Caco-2 (cell line): ENCODE measurements around the gene KRT16. TPM values are rescaled to one million over a fixed set of nuclear protein-coding genes. Genes with fewer than 3 reads are reported as not detected.

ENCODE experiments used
- BruUV-seq: library from RNA; stranded (reverse); fragments of 400-500 nt; replicated peaks from 2 replicates; lab custom pipeline; 2021; lab: Mats Ljungman, UMichigan
- CTCF ChIA-PET: fragments of 300-600 bp; sonication (Branson Sonifier 250); formaldehyde crosslinking; loops from one replicate; lab custom pipeline; 2022; ENCODE audit warnings: antibody characterized with exemption; lab: Charles Lee
- POLR2A ChIA-PET: fragments of 300-600 bp; sonication (Branson Sonifier 250); formaldehyde crosslinking; loops from one replicate; lab custom pipeline; 2022; ENCODE audit warnings: antibody characterized with exemption; lab: Charles Lee
- DNase-seq, 2 experiments: peaks; one replicate each; pipeline versions ENCODE4 v3.0.0 to v3.0.0-alpha.2; 2020 to 2022
- H3K27me3 ChIP-seq: replicated peaks from 2 replicates; pipeline ENCODE4 v1.6.0; 2011; ENCODE audit warnings: low read length; ENCODE audit not compliant: control insufficient read depth, insufficient read depth
- H3K36me3 ChIP-seq: 2 replicates; pipeline ENCODE4 v1.5.1; 2011; ENCODE audit warnings: low read length; ENCODE audit not compliant: control insufficient read depth, insufficient read depth
- H3K4me1 ChIP-seq: fragments of 250-450 bp; sonication (Bioruptor Pico); 2 replicates; pipeline ENCODE4 v1.5.1; 2020; ENCODE audit warnings: mild to moderate bottlenecking
- H3K4me3 ChIP-seq: 2 replicates; pipeline ENCODE4 v1.5.1; 2011; ENCODE audit warnings: low read depth, mild to moderate bottlenecking, control low read depth, low read length
- H3K9me3 ChIP-seq: fragments of 250-450 bp; sonication (Bioruptor Pico); 2 replicates; pipeline ENCODE4 v1.5.1; 2020; ENCODE audit warnings: mild to moderate bottlenecking, moderate library complexity
- H3K27ac Mint-ChIP-seq: one replicate; pipeline ENCODE4 v1.8.0; 2022; ENCODE audit warnings: mixed read lengths; ENCODE audit not compliant: unreplicated experiment
- H3K27me3 Mint-ChIP-seq: one replicate; pipeline ENCODE4 v1.8.0; 2022; ENCODE audit warnings: mixed read lengths; ENCODE audit not compliant: insufficient read depth, unreplicated experiment
- H3K36me3 Mint-ChIP-seq: one replicate; pipeline ENCODE4 v1.8.0; 2022; ENCODE audit warnings: mild to moderate bottlenecking, mixed read lengths; ENCODE audit not compliant: insufficient read depth, unreplicated experiment
- H3K4me1 Mint-ChIP-seq: one replicate; pipeline ENCODE4 v1.8.0; 2022; ENCODE audit warnings: low read depth, mixed read lengths; ENCODE audit not compliant: unreplicated experiment
- H3K4me3 Mint-ChIP-seq: one replicate; pipeline ENCODE4 v1.8.0; 2022; ENCODE audit warnings: mild to moderate bottlenecking, moderate library complexity, mixed read lengths; ENCODE audit not compliant: unreplicated experiment
- H3K9me3 Mint-ChIP-seq: one replicate; pipeline ENCODE4 v1.8.0; 2022; ENCODE audit warnings: mixed read lengths; ENCODE audit not compliant: unreplicated experiment
- intact Hi-C: fragments of 100-400 bp; cut with micrococcal nuclease; formaldehyde crosslinking; loops from one replicate; pipeline ENCODE4 v1.10.0; 2022; ENCODE audit not compliant: unreplicated experiment
- total RNA-seq: library from RNA; stranded (reverse); gene quantifications from 2 replicates; pipeline ENCODE4 v1.2.3, GENCODE V29; 2022
- TF ChIP-seq, protein P1 (sequence below), 2 experiments: fragments of 200-600 bp in 1 of 2; IDR thresholded peaks; 1 replicate in 1 of 2; 2 replicates in 1 of 2; pipeline versions ENCODE4 v1.5.1 to v1.8.0; 2011 to 2022; ENCODE audit warnings: antibody characterized with exemption in 1 of 2, control low read depth in 1 of 2, inconsistent platforms in 1 of 2, low read depth in 1 of 2, low read length in 1 of 2, mild to moderate bottlenecking in 1 of 2, moderate library complexity in 1 of 2; ENCODE audit not compliant: insufficient read depth in 1 of 2, severe bottlenecking in 1 of 2, unreplicated experiment in 1 of 2

The KRT16 gene
- total RNA-seq, 1 experiment from 2014 or later = not detected

DNA sequence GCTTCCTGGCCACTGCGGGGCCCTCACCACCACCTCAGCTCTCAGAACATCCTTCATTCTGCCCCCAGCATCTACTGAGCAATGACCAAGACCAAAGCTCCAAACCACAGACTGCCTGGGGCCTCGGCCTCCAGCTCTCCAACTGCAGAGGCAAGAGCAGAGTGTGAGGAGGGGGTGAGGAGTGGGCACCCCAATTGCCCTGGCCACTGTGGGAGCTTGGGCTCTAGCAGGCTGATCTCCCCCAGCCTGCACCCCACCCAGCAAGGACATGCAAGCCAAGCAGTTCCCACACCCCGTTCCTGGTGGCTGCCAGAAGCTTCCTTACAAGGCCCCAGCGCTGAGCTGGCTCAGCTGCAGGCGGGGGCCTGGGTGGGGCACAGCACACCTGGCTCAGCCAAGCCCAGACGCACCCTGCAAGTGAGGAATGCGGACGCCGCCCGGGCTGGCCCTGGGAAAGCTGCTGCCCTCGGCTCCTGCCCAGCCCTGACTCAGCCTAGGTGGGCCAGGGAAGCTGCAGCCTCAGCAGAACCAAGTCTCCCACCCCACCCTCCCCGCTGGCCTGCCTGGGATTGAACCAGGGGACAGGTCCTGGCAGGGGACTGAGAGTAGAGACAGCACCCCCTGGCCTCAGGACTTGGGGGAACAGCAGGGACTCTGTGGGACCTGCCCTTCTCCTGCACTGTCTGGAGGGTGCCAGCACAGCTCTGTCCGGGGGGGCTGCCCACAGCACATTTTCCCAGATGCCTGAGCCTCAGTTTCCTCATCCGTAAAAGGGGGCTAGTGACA lies 41.5 kb upstream of the KRT16 start:
- H3K36me3 ChIP-seq = no peaks in the 10 kb centered on the region
- ChIA-PET CTCF (interaction anchor here (0.8 to 2.0 kb wide), 4 partner anchors 9 to 118 kb away, joined by 3 to 24 read pairs (median 8); no protein-coding TSS in a partner anchor), POLR2A (interaction anchor here (0.9 to 1.0 kb wide), 2 partner anchors 35 to 126 kb away, joined by 3 to 5 read pairs; partner anchors contain the start of gene KRT19)
- DNase-seq = peak; percentile 60 to 80
- no peaks in the 10 kb centered on the region for H3K27me3 ChIP-seq
- H3K4me1 ChIP-seq = peaks cover 35% of the 10 kb centered on the region
- peaks cover 7% of the 10 kb centered on the region for H3K4me1 Mint-ChIP-seq
- no peak overlapping the region for H3K4me3 ChIP-seq
- H3K4me3 Mint-ChIP-seq = no peak overlapping the region
- no peaks in the 10 kb centered on the region for H3K36me3 Mint-ChIP-seq
- no peaks in the 10 kb centered on the region for H3K27me3 Mint-ChIP-seq
- BruUV-seq = no TSS peak
- intact Hi-C loops = no loop called here
- H3K9me3 ChIP-seq = no peaks in the 10 kb centered on the region
- H3K9me3 Mint-ChIP-seq = no peaks in the 10 kb centered on the region
- TF ChIP-seq, protein P1, sequence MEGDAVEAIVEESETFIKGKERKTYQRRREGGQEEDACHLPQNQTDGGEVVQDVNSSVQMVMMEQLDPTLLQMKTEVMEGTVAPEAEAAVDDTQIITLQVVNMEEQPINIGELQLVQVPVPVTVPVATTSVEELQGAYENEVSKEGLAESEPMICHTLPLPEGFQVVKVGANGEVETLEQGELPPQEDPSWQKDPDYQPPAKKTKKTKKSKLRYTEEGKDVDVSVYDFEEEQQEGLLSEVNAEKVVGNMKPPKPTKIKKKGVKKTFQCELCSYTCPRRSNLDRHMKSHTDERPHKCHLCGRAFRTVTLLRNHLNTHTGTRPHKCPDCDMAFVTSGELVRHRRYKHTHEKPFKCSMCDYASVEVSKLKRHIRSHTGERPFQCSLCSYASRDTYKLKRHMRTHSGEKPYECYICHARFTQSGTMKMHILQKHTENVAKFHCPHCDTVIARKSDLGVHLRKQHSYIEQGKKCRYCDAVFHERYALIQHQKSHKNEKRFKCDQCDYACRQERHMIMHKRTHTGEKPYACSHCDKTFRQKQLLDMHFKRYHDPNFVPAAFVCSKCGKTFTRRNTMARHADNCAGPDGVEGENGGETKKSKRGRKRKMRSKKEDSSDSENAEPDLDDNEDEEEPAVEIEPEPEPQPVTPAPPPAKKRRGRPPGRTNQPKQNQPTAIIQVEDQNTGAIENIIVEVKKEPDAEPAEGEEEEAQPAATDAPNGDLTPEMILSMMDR (IDR thresholded peaks at IDR 0.05; ENCODE audit: insufficient read depth in 1 of 2, low read depth in 1 of 2, low read length in 1 of 2, severe bottlenecking in 1 of 2, unreplicated experiment in 1 of 2) = no peak
- no peak overlapping the region for H3K27ac Mint-ChIP-seq

DNA sequence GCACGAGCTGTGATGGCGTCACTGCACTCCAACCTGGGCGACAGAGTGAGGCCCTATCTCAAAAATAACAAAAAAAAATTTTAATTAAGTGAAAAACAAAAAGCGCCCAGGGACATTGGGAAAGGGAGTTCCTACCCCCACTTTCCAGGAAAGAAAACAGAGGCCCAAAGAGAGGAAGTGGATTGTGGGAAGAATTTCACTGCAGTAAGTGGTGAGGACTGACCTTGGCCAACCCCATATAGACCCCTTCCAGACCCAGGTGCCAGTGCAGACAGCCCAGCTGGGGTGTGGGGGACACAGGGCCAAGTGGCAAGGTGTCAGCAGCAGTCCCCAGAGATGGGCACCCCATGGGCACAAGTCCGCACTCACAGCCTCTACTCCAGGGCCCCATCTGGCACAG lies 40.9 kb upstream of the KRT16 start:
- POLR2A ChIA-PET = interaction anchor here (0.9 to 1.0 kb wide), 2 partner anchors 36 to 125 kb away, joined by 3 to 5 read pairs; partner anchors contain the start of gene KRT19
- H3K4me1 ChIP-seq = peaks cover 38% of the 10 kb centered on the region

GRCh38 chr17:41652461-41652970 lies 39.9 kb upstream of the KRT16 start:
- peak overlapping the region; percentile 18 for H3K27ac Mint-ChIP-seq
- peaks cover 7% of the 10 kb centered on the region for H3K4me1 Mint-ChIP-seq
- Histone ChIP-seq H3K4me1 (peaks cover 48% of the 10 kb centered on the region), H3K9me3 (no peaks in the 10 kb centered on the region), H3K27me3 (no peaks in the 10 kb centered on the region), H3K36me3 (no peaks in the 10 kb centered on the region), H3K4me3 (no peak overlapping the region)
- no peaks in the 10 kb centered on the region for H3K9me3 Mint-ChIP-seq
- peaks cover 6% of the 10 kb centered on the region for H3K36me3 Mint-ChIP-seq
- no TSS peak for BruUV-seq
- no peak for DNase-seq
- no peaks in the 10 kb centered on the region for H3K27me3 Mint-ChIP-seq
- POLR2A ChIA-PET = no interaction called here
- H3K4me3 Mint-ChIP-seq = no peak overlapping the region
- TF ChIP-seq, protein P1 (IDR thresholded peaks at IDR 0.05; ENCODE audit: insufficient read depth in 1 of 2, low read depth in 1 of 2, low read length in 1 of 2, severe bottlenecking in 1 of 2, unreplicated experiment in 1 of 2) = no peak
- CTCF ChIA-PET = interaction anchor here (1.7 to 2.0 kb wide), 3 partner anchors 11 to 103 kb away, joined by 4 to 24 read pairs (median 7); no protein-coding TSS in a partner anchor
- intact Hi-C loops = no loop called here

More for the DNA sequence above, 40.9 kb upstream of the KRT16 start:
- peaks cover 7% of the 10 kb centered on the region for H3K4me1 Mint-ChIP-seq
- H3K4me3 ChIP-seq = no peak overlapping the region
- H3K27ac Mint-ChIP-seq = no peak overlapping the region
- no peak for DNase-seq
- BruUV-seq = no TSS peak
- H3K27me3 ChIP-seq = no peaks in the 10 kb centered on the region
- H3K36me3 Mint-ChIP-seq = peaks cover 4% of the 10 kb centered on the region
- CTCF ChIA-PET = interaction anchor here (1.2 to 2.0 kb wide), 3 partner anchors 10 to 117 kb away, joined by 3 to 24 read pairs (median 7); no protein-coding TSS in a partner anchor
- H3K36me3 ChIP-seq = no peaks in the 10 kb centered on the region
- H3K4me3 Mint-ChIP-seq = no peak overlapping the region
- no peaks in the 10 kb centered on the region for H3K27me3 Mint-ChIP-seq
- no peaks in the 10 kb centered on the region for H3K9me3 Mint-ChIP-seq
- TF ChIP-seq, protein P1 (IDR thresholded peaks at IDR 0.05; ENCODE audit: insufficient read depth in 1 of 2, low read depth in 1 of 2, low read length in 1 of 2, severe bottlenecking in 1 of 2, unreplicated experiment in 1 of 2) = no peak
- intact Hi-C loops = no loop called here
- H3K9me3 ChIP-seq = no peaks in the 10 kb centered on the region
